ENCODE data around the gene DDA1. TPM values are rescaled to one million over a fixed set of nuclear protein-coding genes. Genes with fewer than 3 reads are reported as not detected.

The DDA1 gene
- total and polyA plus RNA-seq, 10 of the 15 experiments (the other 5 are each of a cell fraction or from before 2014, with no cell fraction given): 0.76 to 71.0 (median 39.4) TPM

DNA sequence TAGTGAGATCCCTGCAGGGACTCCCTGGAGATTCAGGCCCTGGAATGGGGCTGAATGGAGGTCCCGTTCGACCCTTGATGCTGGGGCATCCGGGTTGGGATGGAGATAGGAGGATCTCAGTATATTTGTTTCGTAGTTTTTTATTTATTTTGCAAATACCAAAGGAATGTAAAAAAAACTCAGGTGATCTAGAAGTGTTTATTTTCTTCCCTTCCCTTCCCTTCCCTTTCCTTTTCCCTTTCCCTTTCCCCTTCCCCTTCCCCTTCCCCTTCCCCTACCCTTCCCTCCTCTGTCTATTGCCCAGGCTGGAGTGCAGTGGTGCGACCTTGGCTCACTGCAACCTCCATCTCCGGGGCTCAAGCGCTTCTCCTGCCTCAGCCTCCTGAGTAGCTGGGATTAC is 32.5 kb downstream of the DDA1 start:
- POLR2A ChIA-PET: no interaction called here
- Histone ChIP-seq H3K79me2 (ENCODE audit: control insufficient read depth, insufficient read depth, low read length) (peaks cover 6% of the 10 kb centered on the region), H3K27me3 (replicated peaks in 1 of 2; ENCODE audit: control insufficient read depth in 2 of 2, insufficient read depth in 2 of 2, low read length in 1 of 2) (no peaks in the 10 kb centered on the region), H3K9me3 (replicated peaks; ENCODE audit: control insufficient read depth, insufficient read depth, low read length) (no peaks in the 10 kb centered on the region), H3K27ac (ENCODE audit: control insufficient read depth, insufficient read depth) (no peak overlapping the region), H3K36me3 (ENCODE audit: control insufficient read depth in 2 of 2, insufficient read depth in 2 of 2, low read length in 1 of 2) (no peaks in the 10 kb centered on the region; a peak in 2 of 4 replicates), H2AFZ (ENCODE audit: control insufficient read depth, low read depth, low read length) (no peak overlapping the region), H3K4me3 (no peak overlapping the region), H3K4me1 (ENCODE audit: control insufficient read depth, insufficient read depth, low read length) (peaks cover 15% of the 10 kb centered on the region), H3K4me2 (ENCODE audit: control insufficient read depth, insufficient read depth) (no peak overlapping the region), H3K9ac (ENCODE audit: control insufficient read depth, insufficient read depth, low read length) (no peak overlapping the region), H4K20me1 (ENCODE audit: control insufficient read depth, insufficient read depth) (no peaks in the 10 kb centered on the region)
- DNase-seq (ENCODE audit: low read depth, low spot score) (no peak), ATAC-seq (no peak), FAIRE-seq (no peak)
- intact Hi-C loops (cut with micrococcal nuclease; ENCODE audit: unreplicated experiment) (no loop called here), in situ Hi-C loops (cut with MboI) (no loop called here)
- CTCF ChIA-PET: interaction anchor here (9.2 kb wide), 1 partner anchor 46 kb away, joined by 170 read pairs; no protein-coding TSS in a partner anchor
- BruUV-seq (replicated peaks): no TSS peak
- RAD21 ChIA-PET (ENCODE audit: unreplicated experiment): interaction anchor here (0.6 kb wide), 1 partner anchor 36 kb away, joined by 5 read pairs; the partner anchor contains the start of gene MRPL34
- SMC1A ChIA-PET (ENCODE audit: uncharacterized antibody, unreplicated experiment): no interaction called here
- TF ChIP-seq CHD1 (IDR thresholded peaks at IDR 0.05; ENCODE audit: low read depth, low read length) (no peak), MEF2B (IDR thresholded peaks at IDR 0.05; ENCODE audit: partially characterized antibody, poor library complexity, severe bottlenecking) (no peak), IKZF1 (conservative IDR thresholded peaks at IDR 0.05) (no peak), NBN (IDR thresholded peaks at IDR 0.05) (no peak), CBX5 (IDR thresholded peaks at IDR 0.05; ENCODE audit: low read depth) (no peak)
- 96% methylated on average over 7 of the region's 7 CpGs for WGBS (ENCODE audit: insufficient coverage, insufficient replicate concordance, low lambda C conversion rate, missing lambda C conversion rate)

- in situ Hi-C loops (cut with MboI) (loop anchor here (5.0 kb wide), 2 partner anchors 41 to 121 kb away; no protein-coding TSS in a partner anchor), intact Hi-C loops (cut with micrococcal nuclease; ENCODE audit: unreplicated experiment) (loop anchor here (1.0 kb wide), 2 partner anchors 40 to 120 kb away; no protein-coding TSS in a partner anchor)
- no TSS peak for BruUV-seq (replicated peaks)
- DNase-seq (ENCODE audit: low read depth, low spot score): peak; percentile 42
- H3K4me1 ChIP-seq (ENCODE audit: control insufficient read depth, insufficient read depth, low read length): peaks cover 19% of the 10 kb centered on the region
- H3K4me2 ChIP-seq (ENCODE audit: control insufficient read depth, insufficient read depth): 0 out of 2 replicates have a peak overlapping the region, but pooled peaks have one; percentile 25
- H3K4me3 ChIP-seq: no peak overlapping the region
- peak overlapping the region; percentile 75 for H2AFZ ChIP-seq (ENCODE audit: control insufficient read depth, low read depth, low read length)
- ATAC-seq: peak; percentile 99
- ChIA-PET CTCF (interaction anchor here (0.7 to 9.2 kb wide), 10 partner anchors 8 to 79 kb away, joined by 3 to 170 read pairs (median 4); partner anchors contain the start of genes ANO8, BABAM1, CCDC194 and MVB12A), SMC1A (ENCODE audit: uncharacterized antibody, unreplicated experiment) (interaction anchor here (0.9 to 6.6 kb wide), 2 partner anchors 25 to 41 kb away, joined by 4 to 69 read pairs; no protein-coding TSS in a partner anchor), POLR2A (interaction anchor here (0.7 kb wide), 1 partner anchor 37 kb away, joined by 5 read pairs; no protein-coding TSS in a partner anchor), RAD21 (ENCODE audit: unreplicated experiment) (interaction anchor here (1.5 kb wide), 1 partner anchor 40 kb away, joined by 7 read pairs; no protein-coding TSS in a partner anchor)
- no peaks in the 10 kb centered on the region for H4K20me1 ChIP-seq (ENCODE audit: control insufficient read depth, insufficient read depth)
- H3K79me2 ChIP-seq (ENCODE audit: control insufficient read depth, insufficient read depth, low read length): no peaks in the 10 kb centered on the region
- no peaks in the 10 kb centered on the region for H3K9me3 ChIP-seq (replicated peaks; ENCODE audit: control insufficient read depth, insufficient read depth, low read length)
- no peak overlapping the region for H3K9ac ChIP-seq (ENCODE audit: control insufficient read depth, insufficient read depth, low read length)
- FAIRE-seq: peak; percentile 97
- H3K27me3 ChIP-seq (replicated peaks in 1 of 2; ENCODE audit: control insufficient read depth in 2 of 2, insufficient read depth in 2 of 2, low read length in 1 of 2): no peaks in the 10 kb centered on the region
- WGBS (ENCODE audit: insufficient coverage, insufficient replicate concordance, low lambda C conversion rate, missing lambda C conversion rate): 15% methylated on average over 24 of the region's 24 CpGs
- no peak overlapping the region for H3K27ac ChIP-seq (ENCODE audit: control insufficient read depth, insufficient read depth)
- no peaks in the 10 kb centered on the region for H3K36me3 ChIP-seq (ENCODE audit: control insufficient read depth in 2 of 2, insufficient read depth in 2 of 2, low read length in 1 of 2)
- TF ChIP-seq SUZ12 (IDR thresholded peaks at IDR 0.05; ENCODE audit: unreplicated experiment): no peak
- no peak for TF ChIP-seq FOXK2 (IDR thresholded peaks at IDR 0.05)
- no peak for TF ChIP-seq CEBPB (IDR thresholded peaks at IDR 0.05; ENCODE audit: borderline replicate concordance in 1 of 2, low read depth in 2 of 2, low read length in 2 of 2)
- TF ChIP-seq EP300 (IDR thresholded peaks at IDR 0.05; ENCODE audit: borderline replicate concordance in 1 of 2, control insufficient read depth in 1 of 2, low read depth in 2 of 2, low read length in 2 of 2): no peak
- TF ChIP-seq ZBTB33 (IDR thresholded peaks at IDR 0.05): no peak; the same call in 1 of the 2 replicates
- peak; percentile 79; the same call in 1 of the 2 replicates for TF ChIP-seq SMARCA5 (IDR thresholded peaks at IDR 0.05)
- TF ChIP-seq ZNF384 (IDR thresholded peaks at IDR 0.05; ENCODE audit: borderline replicate concordance, low read depth, low read length): no peak
- TF ChIP-seq CBFB (IDR thresholded peaks at IDR 0.05; ENCODE audit: low read depth): no peak
- no peak for TF ChIP-seq RELA (IDR thresholded peaks at IDR 0.05; ENCODE audit: borderline replicate concordance, partially characterized antibody)
- no peak for TF ChIP-seq ZNF217 (IDR thresholded peaks at IDR 0.05)
- no peak for TF ChIP-seq ZBED1 (IDR thresholded peaks at IDR 0.05; ENCODE audit: borderline replicate concordance)
These were observed 36.8 kb downstream of the DDA1 start for GRCh38 chr19:17346109-17346671.

Data from GM12878 (cell line).